ENCODE measurements around the gene AOAH.
A peak's percentile ranks its signal among the peaks of the same experiment; 100 is the strongest.

AOAH gene

DNA sequence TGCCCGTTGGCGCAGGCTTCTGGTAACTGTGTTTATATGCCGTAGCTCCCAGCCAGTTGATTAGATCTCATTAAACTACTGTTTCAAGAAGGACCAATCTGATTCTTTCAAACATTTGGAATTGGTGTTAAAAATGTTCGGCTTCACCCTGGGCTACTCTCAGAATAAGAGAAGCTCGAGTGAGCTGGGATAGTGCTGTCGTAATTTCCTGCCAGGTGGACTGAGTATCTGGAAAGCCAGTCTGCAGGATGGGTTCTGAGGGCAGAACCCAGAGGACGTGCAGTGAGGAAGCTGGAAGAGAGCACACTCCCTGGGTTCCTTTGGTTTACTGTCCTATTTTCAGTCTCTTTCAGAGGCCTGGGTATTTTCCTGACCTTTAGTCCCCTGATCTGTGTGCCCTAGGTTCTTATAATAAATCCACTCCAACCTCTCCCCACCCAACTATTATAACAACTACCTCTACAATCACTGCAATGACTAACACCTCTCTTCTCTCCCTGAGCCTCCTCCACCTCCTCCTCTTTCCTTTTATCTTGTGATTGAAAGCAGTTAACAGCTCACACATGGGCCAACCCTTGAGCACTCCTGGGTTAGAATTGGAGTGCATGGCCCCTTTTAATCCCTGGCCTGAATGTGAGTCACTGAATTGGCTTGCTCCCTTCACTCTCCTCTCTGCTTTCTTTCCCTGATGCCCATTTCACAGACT, 63.0 kb downstream of the AOAH start (continued):
- TF ChIP-seq, protein P1, sequence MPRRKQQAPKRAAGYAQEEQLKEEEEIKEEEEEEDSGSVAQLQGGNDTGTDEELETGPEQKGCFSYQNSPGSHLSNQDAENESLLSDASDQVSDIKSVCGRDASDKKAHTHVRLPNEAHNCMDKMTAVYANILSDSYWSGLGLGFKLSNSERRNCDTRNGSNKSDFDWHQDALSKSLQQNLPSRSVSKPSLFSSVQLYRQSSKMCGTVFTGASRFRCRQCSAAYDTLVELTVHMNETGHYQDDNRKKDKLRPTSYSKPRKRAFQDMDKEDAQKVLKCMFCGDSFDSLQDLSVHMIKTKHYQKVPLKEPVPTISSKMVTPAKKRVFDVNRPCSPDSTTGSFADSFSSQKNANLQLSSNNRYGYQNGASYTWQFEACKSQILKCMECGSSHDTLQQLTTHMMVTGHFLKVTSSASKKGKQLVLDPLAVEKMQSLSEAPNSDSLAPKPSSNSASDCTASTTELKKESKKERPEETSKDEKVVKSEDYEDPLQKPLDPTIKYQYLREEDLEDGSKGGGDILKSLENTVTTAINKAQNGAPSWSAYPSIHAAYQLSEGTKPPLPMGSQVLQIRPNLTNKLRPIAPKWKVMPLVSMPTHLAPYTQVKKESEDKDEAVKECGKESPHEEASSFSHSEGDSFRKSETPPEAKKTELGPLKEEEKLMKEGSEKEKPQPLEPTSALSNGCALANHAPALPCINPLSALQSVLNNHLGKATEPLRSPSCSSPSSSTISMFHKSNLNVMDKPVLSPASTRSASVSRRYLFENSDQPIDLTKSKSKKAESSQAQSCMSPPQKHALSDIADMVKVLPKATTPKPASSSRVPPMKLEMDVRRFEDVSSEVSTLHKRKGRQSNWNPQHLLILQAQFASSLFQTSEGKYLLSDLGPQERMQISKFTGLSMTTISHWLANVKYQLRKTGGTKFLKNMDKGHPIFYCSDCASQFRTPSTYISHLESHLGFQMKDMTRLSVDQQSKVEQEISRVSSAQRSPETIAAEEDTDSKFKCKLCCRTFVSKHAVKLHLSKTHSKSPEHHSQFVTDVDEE (CRISPR knock-in tag; IDR thresholded peaks at IDR 0.05): no peak

DNA sequence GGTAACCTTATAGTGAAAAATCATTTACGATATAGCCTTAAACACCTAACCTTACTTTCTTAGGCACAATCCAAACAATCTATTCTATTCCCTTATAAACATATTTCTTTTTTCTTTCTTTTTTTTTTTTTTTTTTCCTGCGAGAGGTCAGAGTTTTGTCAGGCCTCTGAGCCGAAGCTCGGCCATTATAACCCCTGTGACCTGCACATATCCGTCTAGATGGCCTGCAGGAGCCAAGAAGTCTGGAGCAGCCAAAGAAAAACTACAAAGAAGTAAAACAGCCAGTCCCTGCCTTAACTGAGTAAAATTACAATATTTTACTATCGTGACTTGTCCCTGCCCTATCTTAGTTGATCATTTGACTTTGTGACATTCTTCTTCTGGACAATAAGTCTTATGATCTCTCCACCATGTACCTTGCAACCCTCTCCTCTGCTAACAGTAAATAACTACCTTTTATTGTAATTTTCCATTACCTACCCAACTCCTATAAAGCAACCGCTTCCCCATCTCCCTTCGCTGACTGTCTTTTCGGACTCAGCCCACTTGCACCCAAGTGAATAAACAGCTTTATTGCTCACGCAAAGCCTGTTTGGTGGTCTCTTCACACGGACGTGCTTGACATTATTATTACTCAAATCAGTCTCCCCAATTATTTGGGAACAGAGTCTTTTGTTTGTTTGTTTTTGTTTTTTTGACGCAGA, 64.5 kb downstream of the AOAH start:
- no peak for ATAC-seq
- no peak for TF ChIP-seq ZNF8 (CRISPR knock-in tag; IDR thresholded peaks at IDR 0.05)
- peak; percentile 88 for TF ChIP-seq ZFP3 (CRISPR knock-in tag; IDR thresholded peaks at IDR 0.05)

DNA sequence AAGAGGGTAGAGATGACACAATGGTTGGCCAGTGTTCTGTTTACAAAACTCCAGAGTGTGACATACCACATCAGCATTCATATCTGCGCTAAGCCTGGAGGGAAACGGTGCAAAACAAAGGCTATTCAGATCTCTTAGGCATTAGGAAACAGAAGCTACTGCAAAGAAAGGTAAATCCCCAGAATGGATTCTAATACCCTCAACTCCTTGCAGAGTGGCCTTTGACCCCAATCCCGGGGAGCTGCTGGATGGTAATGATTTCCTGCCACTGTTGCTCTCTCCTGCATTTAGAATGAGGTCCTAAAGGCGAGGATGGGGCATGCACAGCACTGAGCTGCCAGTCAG, 65.2 kb downstream of the AOAH start:
- ATAC-seq: peak; percentile 40
- TF ChIP-seq, protein P2, sequence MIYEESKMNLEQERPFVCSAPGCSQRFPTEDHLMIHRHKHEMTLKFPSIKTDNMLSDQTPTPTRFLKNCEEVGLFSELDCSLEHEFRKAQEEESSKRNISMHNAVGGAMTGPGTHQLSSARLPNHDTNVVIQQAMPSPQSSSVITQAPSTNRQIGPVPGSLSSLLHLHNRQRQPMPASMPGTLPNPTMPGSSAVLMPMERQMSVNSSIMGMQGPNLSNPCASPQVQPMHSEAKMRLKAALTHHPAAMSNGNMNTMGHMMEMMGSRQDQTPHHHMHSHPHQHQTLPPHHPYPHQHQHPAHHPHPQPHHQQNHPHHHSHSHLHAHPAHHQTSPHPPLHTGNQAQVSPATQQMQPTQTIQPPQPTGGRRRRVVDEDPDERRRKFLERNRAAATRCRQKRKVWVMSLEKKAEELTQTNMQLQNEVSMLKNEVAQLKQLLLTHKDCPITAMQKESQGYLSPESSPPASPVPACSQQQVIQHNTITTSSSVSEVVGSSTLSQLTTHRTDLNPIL (CRISPR knock-in tag; IDR thresholded peaks at IDR 0.05; ENCODE audit: low read depth): no peak
- TF ChIP-seq ZFP30 (CRISPR knock-in tag; IDR thresholded peaks at IDR 0.05): no peak
- TF ChIP-seq, protein P3, sequence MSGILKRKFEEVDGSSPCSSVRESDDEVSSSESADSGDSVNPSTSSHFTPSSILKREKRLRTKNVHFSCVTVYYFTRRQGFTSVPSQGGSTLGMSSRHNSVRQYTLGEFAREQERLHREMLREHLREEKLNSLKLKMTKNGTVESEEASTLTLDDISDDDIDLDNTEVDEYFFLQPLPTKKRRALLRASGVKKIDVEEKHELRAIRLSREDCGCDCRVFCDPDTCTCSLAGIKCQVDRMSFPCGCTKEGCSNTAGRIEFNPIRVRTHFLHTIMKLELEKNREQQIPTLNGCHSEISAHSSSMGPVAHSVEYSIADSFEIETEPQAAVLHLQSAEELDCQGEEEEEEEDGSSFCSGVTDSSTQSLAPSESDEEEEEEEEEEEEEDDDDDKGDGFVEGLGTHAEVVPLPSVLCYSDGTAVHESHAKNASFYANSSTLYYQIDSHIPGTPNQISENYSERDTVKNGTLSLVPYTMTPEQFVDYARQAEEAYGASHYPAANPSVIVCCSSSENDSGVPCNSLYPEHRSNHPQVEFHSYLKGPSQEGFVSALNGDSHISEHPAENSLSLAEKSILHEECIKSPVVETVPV (CRISPR knock-in tag; IDR thresholded peaks at IDR 0.05): no peak

DNA sequence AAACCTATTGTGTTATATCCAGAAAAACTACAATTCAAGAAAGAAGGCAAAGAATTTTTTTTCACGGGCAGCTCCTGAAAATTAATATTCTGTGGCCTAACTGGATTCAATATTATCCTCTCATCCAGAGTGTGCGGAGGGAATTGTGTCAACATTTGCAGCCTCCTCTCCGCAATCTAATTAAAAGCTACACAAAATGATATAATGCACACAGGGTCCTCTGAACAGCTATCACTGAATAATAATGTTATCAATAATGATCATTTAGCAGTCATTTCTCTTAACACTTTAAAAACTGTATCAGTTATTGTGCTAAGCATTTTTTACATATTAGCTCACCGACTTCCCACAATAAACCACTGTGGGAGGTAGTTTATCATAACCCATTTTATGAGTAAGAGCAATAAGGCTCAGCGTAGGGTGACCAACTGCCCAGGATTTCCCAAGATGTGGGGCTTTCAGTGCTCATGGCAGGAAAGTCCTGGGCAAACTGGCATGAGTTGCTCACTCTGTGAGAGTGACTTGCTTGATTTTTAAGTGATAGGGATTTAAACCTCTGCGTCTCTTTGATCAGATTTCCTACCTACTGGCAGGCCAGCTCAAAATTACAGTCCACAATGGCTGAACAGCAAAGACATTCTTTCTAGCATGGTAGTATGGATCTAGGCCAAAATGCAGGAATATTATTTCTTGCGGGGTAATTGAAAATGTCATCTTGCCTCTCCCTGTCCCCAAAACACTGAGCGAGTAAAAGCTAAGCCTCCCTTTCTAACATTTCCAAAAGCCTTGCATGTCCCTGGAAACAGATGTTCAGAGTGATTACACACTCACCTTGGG, 65.7 kb downstream of the AOAH start:
- peak; percentile 67 for ATAC-seq
- peak; percentile 71; the same call in 1 of the 2 replicates for TF ChIP-seq GLIS3 (CRISPR knock-in tag; IDR thresholded peaks at IDR 0.05)
- peak; percentile 78 for TF ChIP-seq ZFP3 (CRISPR knock-in tag; IDR thresholded peaks at IDR 0.05)
- no peak for TF ChIP-seq ARNTL (CRISPR knock-in tag; IDR thresholded peaks at IDR 0.05; ENCODE audit: borderline replicate concordance, low read depth)
- TF ChIP-seq, protein P2 (CRISPR knock-in tag; IDR thresholded peaks at IDR 0.05; ENCODE audit: low read depth): peak; percentile 73; the same call in 1 of the 2 replicates
- TF ChIP-seq ISL1 (CRISPR knock-in tag; IDR thresholded peaks at IDR 0.05): peak; percentile 86
- no peak for TF ChIP-seq ZNF565 (CRISPR knock-in tag; conservative IDR thresholded peaks at IDR 0.05; ENCODE audit: low read depth)

DNA sequence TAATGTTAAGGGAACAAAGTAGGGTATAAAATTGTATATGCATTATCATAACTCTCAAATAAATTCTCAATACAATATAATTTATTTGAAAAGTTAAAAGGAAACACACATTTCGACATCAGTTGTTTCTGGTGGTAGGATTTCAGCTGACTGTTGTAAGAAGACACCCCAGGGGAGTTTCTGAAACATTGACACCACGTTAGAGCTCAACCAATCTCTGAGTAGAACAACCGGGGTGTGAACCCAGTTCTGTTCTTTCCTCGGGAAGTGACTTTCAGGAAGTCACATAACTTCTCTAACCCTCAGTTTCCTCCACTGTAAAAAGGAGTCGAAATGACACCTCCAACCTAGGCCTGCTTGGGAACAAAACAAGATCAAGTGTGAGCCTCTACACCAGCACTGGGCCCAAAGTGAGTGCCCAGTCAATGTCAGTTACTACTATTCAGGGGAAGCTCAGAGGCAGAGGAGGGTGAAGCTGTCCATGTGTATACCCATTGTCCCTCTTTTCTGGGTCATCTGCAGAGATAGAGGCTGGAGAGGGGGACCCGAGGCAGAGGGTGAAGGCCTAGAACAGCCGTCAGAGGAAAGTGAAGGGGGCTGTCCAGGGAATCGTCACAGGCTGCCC, 67.1 kb downstream of the AOAH start:
- ATAC-seq: no peak

DNA sequence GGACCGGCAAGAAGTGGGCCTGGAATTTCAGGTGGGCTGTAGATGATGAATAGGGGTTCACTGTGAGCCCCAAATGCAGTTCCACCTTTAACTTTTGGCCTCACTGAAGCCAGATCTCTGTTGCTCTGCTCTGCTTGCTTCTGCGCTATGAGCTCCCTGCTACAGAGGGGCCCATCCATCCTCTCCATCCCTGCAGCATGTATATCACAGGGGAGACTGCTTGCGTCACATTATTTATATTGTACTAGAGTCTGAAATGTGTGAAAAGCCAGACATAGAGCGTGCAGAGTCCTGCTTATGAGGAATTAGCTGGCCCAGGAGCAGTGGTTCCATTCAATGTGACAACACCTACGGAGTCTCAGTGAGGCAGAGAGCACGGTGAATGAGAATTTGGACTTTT, 69.9 kb downstream of the AOAH start:
- TF ChIP-seq ZNF565 (CRISPR knock-in tag; conservative IDR thresholded peaks at IDR 0.05; ENCODE audit: low read depth) (no peak), ZNF70 (CRISPR knock-in tag; IDR thresholded peaks at IDR 0.05) (no peak), ZFP30 (CRISPR knock-in tag; IDR thresholded peaks at IDR 0.05) (no peak), ESRRG (CRISPR knock-in tag; IDR thresholded peaks at IDR 0.05) (no peak), ZNF8 (CRISPR knock-in tag; IDR thresholded peaks at IDR 0.05) (no peak), BACH2 (CRISPR knock-in tag; IDR thresholded peaks at IDR 0.05; ENCODE audit: borderline replicate concordance) (no peak), ARNTL (CRISPR knock-in tag; IDR thresholded peaks at IDR 0.05; ENCODE audit: borderline replicate concordance, low read depth) (no peak)
- no peak for ATAC-seq

More for the DNA sequence above, 67.1 kb downstream of the AOAH start:
- TF ChIP-seq PPARA (CRISPR knock-in tag; IDR thresholded peaks at IDR 0.05; ENCODE audit: borderline replicate concordance) (no peak), OSR1 (CRISPR knock-in tag; IDR thresholded peaks at IDR 0.05) (no peak)

Measured in SK-N-SH treated with all-trans-retinoic acid at 6 μM for 48 hours (cell line).